K562 (cell line): Measurements from ENCODE around the gene SPATA32. TPM values are rescaled to one million over a fixed set of nuclear protein-coding genes. Genes with fewer than 3 reads are reported as not detected.

Source experiments
- C11orf30 ChIP-seq: fragments of 450-650 bp; IDR thresholded peaks from 2 replicates; pipeline ENCODE4 v1.6.1; 2016; ENCODE audit warnings: low read depth, mild to moderate bottlenecking
- CCAR2 ChIP-seq: fragments of 200-400 bp; formaldehyde crosslinking; IDR thresholded peaks from 2 replicates; pipeline ENCODE4 v1.6.1; 2017; ENCODE audit warnings: mild to moderate bottlenecking, low read depth, low read length
- GABPB1 ChIP-seq: sonication (generic); formaldehyde crosslinking; IDR thresholded peaks from 2 replicates; pipeline ENCODE4 v1.8.0; 2022; ENCODE audit warnings: mild to moderate bottlenecking, missing genetic modification reagents
- MAZ ChIP-seq, 2 experiments: fragments of 450-650 bp in 1 of 2; sonication (generic) in 1 of 2; formaldehyde crosslinking; IDR thresholded peaks in 1 of 2; conservative IDR thresholded peaks in 1 of 2; 2 replicates each; pipeline versions ENCODE4 v1.4.0 to v1.5.0; 2020; ENCODE audit warnings: mild to moderate bottlenecking in 1 of 2, missing genetic modification reagents in 1 of 2
- MCM3 ChIP-seq: fragments of 450-650 bp; IDR thresholded peaks from 2 replicates; pipeline ENCODE4 v1.6.1; 2016
- MYBL2 ChIP-seq, 2 experiments: fragments of 450-650 bp in 1 of 2; sonication (generic) in 1 of 2; formaldehyde crosslinking in 1 of 2; IDR thresholded peaks; 2 replicates each; pipeline versions ENCODE4 v1.6.1 to v1.8.1; 2017 to 2022; ENCODE audit warnings: borderline replicate concordance in 1 of 2, inconsistent platforms in 1 of 2, low read depth in 1 of 2, mild to moderate bottlenecking in 1 of 2, missing genetic modification reagents in 1 of 2, moderate library complexity in 1 of 2
- RBM25 ChIP-seq: fragments of 200-400 bp; formaldehyde crosslinking; IDR thresholded peaks from 2 replicates; pipeline ENCODE4 v1.6.1; 2018; ENCODE audit warnings: low read length, low read depth, moderate library complexity; ENCODE audit not compliant: severe bottlenecking
- SMARCE1 ChIP-seq: fragments of 450-650 bp; IDR thresholded peaks from 2 replicates; pipeline ENCODE4 v1.7.1; 2016; ENCODE audit warnings: mild to moderate bottlenecking
- XRCC4 ChIP-seq: IDR thresholded peaks from one replicate; pipeline ENCODE4 v1.6.1; 2011; ENCODE audit not compliant: insufficient read depth, insufficient read length; ENCODE audit errors: extremely low read depth
- ZNF436 ChIP-seq: fragments of 250-450, 450-650 bp; sonication (Bioruptor Pico); formaldehyde crosslinking; IDR thresholded peaks from 2 replicates; pipeline ENCODE4 v1.7.0; 2020; ENCODE audit warnings: mild to moderate bottlenecking
- ZNF766 ChIP-seq: fragments of 200-800 bp; sonication (Bioruptor generic); conservative IDR thresholded peaks from 2 replicates; pipeline ENCODE4 v1.6.1; 2016; ENCODE audit warnings: missing genetic modification characterization, missing compliant biosample characterization
- ZZZ3 ChIP-seq: fragments of 450-650 bp; IDR thresholded peaks from 2 replicates; pipeline ENCODE4 v1.6.1; 2016; ENCODE audit warnings: antibody characterized with exemption, mild to moderate bottlenecking, moderate library complexity
- polyA plus RNA-seq, 8 experiments: library from polyadenylated mRNA; depleted of rRNA in 4 of 8; stranded (reverse) in 5 of 8; unstranded in 3 of 8; fragments of >200 nt; fragmentation: Nextera tagmentation in 2 of 8; fragmentation: Illumina TruSeq in 1 of 8; extraction: Ambion mirVana in 2 of 8; extraction: Trizol in 1 of 8; gene quantifications; 2 replicates each; pipeline versions ENCODE4 v1.2.1 to v1.2.3, GENCODE V29; 2011 to 2014; ENCODE audit warnings: inconsistent platforms in 1 of 8, missing spikeins in 1 of 8
- total RNA-seq, 7 experiments: library from RNA; depleted of rRNA in 6 of 7; stranded (reverse); fragments of >200 nt in 6 of 7; fragmentation: Illumina TruSeq in 2 of 7; extraction: Trizol in 2 of 7; gene quantifications; 2 replicates each; pipeline versions ENCODE4 v1.2.1 to v1.2.3, GENCODE V29; 2011 to 2021; ENCODE audit warnings: low replicate concordance in 1 of 7
- TF ChIP-seq, protein P1 (sequence below): fragments of 450-650 bp; formaldehyde crosslinking; IDR thresholded peaks from 2 replicates; pipeline ENCODE4 v1.4.0; 2022; ENCODE audit warnings: missing genetic modification characterization
- TF ChIP-seq, protein P2 (sequence below): fragments of 200-600 bp; sonication (generic); IDR thresholded peaks from one replicate; pipeline ENCODE4 v1.6.1; 2012; ENCODE audit warnings: mild to moderate bottlenecking, low read depth, low read length, inconsistent platforms

SPATA32 gene
- total and polyA plus RNA-seq, 9 of the 15 experiments (the other 6 are each of a cell fraction or from before 2014, with no cell fraction given) = 0.03 to 0.06 TPM; not detected in 7

DNA sequence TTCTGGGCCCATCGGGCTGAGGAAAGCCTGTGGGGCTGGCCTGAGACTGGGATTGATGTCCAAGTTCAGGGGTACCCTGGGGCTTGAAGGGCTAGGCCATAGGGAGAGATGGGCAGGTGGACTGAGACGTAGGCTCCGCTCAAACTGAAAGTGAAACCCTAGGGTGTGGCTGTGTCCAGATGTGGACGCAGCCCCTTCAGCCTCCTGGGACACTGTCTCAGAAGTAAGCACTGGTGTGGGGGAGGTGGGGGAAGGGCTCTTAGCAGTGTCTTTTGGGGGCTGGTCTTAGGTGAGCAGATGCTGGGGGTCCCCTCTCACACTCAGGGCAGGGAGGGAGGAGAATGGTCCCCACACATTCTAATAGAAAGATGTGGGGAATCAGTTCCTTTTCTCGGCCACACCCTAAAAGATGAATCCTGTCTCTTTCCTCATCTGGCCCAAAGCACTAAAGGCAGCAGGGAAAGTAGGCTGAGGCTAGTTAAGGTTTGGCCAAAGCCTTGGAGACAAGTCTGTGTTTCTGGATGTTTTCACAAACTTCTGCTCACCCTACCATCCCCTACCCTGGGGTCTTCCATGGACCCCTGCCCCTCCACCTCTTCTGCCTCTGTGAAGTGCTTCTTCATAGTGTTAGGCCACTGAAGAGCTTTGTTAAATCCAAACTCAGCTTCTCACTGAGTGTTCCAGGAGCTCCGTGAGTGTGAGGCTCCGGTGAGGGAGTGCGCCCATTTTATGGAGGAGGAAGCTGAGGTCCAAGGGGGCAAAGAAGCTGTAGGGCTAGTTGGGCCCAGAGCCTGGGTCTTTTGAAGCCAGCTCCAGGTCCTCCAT, 34.6 kb downstream of the SPATA32 start (continued):
- TF ChIP-seq MYBL2 (IDR thresholded peaks at IDR 0.05; ENCODE audit: low read depth) = no peak
- TF ChIP-seq MYBL2 (CRISPR knock-in tag; IDR thresholded peaks at IDR 0.05; ENCODE audit: borderline replicate concordance) = no peak
- TF ChIP-seq SMARCE1 = no peak; the same call in 1 of the 2 replicates
- no peak for TF ChIP-seq ZNF436 (CRISPR knock-in tag)
- TF ChIP-seq C11orf30 = no peak
- peak in 1 of 2 experiments; percentile 19; a peak in 1 of 4 replicates for TF ChIP-seq MAZ (CRISPR knock-in tag; conservative IDR thresholded peaks at IDR 0.05 in 1 of 2, IDR thresholded peaks at IDR 0.05 in 1 of 2)
- TF ChIP-seq RBM25 = peak; percentile 91
- TF ChIP-seq ZNF766 = 0 out of 2 replicates have a peak, but pooled peaks have one; percentile 34
- TF ChIP-seq XRCC4 = no peak
- no peak for TF ChIP-seq ZZZ3
- TF ChIP-seq, protein P1, sequence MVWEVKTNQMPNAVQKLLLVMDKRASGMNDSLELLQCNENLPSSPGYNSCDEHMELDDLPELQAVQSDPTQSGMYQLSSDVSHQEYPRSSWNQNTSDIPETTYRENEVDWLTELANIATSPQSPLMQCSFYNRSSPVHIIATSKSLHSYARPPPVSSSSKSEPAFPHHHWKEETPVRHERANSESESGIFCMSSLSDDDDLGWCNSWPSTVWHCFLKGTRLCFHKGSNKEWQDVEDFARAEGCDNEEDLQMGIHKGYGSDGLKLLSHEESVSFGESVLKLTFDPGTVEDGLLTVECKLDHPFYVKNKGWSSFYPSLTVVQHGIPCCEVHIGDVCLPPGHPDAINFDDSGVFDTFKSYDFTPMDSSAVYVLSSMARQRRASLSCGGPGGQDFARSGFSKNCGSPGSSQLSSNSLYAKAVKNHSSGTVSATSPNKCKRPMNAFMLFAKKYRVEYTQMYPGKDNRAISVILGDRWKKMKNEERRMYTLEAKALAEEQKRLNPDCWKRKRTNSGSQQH (CRISPR knock-in tag) = no peak
- TF ChIP-seq, protein P2, sequence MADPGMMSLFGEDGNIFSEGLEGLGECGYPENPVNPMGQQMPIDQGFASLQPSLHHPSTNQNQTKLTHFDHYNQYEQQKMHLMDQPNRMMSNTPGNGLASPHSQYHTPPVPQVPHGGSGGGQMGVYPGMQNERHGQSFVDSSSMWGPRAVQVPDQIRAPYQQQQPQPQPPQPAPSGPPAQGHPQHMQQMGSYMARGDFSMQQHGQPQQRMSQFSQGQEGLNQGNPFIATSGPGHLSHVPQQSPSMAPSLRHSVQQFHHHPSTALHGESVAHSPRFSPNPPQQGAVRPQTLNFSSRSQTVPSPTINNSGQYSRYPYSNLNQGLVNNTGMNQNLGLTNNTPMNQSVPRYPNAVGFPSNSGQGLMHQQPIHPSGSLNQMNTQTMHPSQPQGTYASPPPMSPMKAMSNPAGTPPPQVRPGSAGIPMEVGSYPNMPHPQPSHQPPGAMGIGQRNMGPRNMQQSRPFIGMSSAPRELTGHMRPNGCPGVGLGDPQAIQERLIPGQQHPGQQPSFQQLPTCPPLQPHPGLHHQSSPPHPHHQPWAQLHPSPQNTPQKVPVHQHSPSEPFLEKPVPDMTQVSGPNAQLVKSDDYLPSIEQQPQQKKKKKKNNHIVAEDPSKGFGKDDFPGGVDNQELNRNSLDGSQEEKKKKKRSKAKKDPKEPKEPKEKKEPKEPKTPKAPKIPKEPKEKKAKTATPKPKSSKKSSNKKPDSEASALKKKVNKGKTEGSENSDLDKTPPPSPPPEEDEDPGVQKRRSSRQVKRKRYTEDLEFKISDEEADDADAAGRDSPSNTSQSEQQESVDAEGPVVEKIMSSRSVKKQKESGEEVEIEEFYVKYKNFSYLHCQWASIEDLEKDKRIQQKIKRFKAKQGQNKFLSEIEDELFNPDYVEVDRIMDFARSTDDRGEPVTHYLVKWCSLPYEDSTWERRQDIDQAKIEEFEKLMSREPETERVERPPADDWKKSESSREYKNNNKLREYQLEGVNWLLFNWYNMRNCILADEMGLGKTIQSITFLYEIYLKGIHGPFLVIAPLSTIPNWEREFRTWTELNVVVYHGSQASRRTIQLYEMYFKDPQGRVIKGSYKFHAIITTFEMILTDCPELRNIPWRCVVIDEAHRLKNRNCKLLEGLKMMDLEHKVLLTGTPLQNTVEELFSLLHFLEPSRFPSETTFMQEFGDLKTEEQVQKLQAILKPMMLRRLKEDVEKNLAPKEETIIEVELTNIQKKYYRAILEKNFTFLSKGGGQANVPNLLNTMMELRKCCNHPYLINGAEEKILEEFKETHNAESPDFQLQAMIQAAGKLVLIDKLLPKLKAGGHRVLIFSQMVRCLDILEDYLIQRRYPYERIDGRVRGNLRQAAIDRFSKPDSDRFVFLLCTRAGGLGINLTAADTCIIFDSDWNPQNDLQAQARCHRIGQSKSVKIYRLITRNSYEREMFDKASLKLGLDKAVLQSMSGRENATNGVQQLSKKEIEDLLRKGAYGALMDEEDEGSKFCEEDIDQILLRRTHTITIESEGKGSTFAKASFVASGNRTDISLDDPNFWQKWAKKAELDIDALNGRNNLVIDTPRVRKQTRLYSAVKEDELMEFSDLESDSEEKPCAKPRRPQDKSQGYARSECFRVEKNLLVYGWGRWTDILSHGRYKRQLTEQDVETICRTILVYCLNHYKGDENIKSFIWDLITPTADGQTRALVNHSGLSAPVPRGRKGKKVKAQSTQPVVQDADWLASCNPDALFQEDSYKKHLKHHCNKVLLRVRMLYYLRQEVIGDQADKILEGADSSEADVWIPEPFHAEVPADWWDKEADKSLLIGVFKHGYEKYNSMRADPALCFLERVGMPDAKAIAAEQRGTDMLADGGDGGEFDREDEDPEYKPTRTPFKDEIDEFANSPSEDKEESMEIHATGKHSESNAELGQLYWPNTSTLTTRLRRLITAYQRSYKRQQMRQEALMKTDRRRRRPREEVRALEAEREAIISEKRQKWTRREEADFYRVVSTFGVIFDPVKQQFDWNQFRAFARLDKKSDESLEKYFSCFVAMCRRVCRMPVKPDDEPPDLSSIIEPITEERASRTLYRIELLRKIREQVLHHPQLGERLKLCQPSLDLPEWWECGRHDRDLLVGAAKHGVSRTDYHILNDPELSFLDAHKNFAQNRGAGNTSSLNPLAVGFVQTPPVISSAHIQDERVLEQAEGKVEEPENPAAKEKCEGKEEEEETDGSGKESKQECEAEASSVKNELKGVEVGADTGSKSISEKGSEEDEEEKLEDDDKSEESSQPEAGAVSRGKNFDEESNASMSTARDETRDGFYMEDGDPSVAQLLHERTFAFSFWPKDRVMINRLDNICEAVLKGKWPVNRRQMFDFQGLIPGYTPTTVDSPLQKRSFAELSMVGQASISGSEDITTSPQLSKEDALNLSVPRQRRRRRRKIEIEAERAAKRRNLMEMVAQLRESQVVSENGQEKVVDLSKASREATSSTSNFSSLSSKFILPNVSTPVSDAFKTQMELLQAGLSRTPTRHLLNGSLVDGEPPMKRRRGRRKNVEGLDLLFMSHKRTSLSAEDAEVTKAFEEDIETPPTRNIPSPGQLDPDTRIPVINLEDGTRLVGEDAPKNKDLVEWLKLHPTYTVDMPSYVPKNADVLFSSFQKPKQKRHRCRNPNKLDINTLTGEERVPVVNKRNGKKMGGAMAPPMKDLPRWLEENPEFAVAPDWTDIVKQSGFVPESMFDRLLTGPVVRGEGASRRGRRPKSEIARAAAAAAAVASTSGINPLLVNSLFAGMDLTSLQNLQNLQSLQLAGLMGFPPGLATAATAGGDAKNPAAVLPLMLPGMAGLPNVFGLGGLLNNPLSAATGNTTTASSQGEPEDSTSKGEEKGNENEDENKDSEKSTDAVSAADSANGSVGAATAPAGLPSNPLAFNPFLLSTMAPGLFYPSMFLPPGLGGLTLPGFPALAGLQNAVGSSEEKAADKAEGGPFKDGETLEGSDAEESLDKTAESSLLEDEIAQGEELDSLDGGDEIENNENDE = no peak
- no peak for TF ChIP-seq CCAR2
- no peak for TF ChIP-seq GABPB1 (CRISPR knock-in tag)
- TF ChIP-seq MCM3 = no peak
